ENCODE results near the gene TIMM50.
"Not testable (repeated sequence)": the region's sequence is repeated elsewhere in the genome, so short reads cannot be mapped to it uniquely, and the experiment has no call there.

DNA sequence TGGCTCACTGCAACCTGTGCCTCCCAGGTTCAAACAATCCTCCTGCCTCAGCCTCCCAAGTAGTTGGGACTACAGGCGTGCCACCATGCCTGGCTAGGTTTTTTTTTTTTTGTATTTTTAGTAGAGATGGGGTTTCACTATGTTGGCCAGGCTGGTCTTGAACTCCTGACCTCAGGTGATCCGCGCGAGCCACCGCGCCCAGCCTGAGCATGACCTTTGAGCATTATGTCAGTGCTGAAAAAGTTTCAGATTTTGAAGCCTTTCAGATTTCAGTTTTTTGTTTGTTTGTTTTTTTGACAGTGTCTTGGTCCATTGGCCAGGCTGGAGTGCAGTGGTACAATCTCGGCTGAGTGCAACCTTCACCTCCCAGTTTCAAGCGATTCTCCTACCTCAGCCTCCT, 29.4 kb upstream of the TIMM50 start:
- TF ChIP-seq, protein P1, sequence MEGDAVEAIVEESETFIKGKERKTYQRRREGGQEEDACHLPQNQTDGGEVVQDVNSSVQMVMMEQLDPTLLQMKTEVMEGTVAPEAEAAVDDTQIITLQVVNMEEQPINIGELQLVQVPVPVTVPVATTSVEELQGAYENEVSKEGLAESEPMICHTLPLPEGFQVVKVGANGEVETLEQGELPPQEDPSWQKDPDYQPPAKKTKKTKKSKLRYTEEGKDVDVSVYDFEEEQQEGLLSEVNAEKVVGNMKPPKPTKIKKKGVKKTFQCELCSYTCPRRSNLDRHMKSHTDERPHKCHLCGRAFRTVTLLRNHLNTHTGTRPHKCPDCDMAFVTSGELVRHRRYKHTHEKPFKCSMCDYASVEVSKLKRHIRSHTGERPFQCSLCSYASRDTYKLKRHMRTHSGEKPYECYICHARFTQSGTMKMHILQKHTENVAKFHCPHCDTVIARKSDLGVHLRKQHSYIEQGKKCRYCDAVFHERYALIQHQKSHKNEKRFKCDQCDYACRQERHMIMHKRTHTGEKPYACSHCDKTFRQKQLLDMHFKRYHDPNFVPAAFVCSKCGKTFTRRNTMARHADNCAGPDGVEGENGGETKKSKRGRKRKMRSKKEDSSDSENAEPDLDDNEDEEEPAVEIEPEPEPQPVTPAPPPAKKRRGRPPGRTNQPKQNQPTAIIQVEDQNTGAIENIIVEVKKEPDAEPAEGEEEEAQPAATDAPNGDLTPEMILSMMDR (conservative IDR thresholded peaks at IDR 0.05) = not testable (repeated sequence)
- not testable (repeated sequence) for TF ChIP-seq EZH2 (IDR thresholded peaks at IDR 0.05; ENCODE audit: low read depth)

Measured in PC-9 (cell line).